HK-2 (cell line): Measurements from ENCODE around the gene CBX2.

Source experiments
- DNase-seq: peaks from one replicate; pipeline ENCODE4 v3.0.0-alpha.2; 2018; ENCODE audit not compliant: unreplicated experiment

CBX2 gene

GRCh38 chr17:79829004-79829403 is 51.1 kb downstream of the CBX2 start:
- DNase-seq, result no peak

- DNase-seq, result no peak
Observed at GRCh38 chr17:79829457-79829856, 51.5 kb downstream of the CBX2 start.

DNA sequence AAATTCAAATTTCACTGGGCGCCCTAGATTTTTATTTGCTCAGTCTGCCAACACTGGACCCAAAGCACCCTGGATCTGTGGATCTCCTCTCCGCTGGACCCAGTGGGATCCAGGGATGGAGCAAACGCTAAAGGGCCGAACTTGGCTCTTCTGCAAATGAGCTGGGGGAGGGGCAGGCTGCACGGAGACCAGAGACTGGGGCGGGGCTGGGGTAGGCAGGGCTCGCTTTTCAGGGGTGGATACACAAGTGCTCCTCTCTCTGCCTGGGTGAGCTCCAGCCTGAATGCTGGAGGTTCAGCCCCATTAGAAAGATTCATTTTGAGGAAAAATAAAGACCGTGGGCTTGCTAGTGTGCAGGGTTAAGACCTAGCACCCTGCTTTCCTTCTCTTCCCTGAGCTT is 52.4 kb downstream of the CBX2 start:
- no peak for DNase-seq

- no peak for DNase-seq
Observed at GRCh38 chr17:79830763-79831264, 52.9 kb downstream of the CBX2 start.

DNA sequence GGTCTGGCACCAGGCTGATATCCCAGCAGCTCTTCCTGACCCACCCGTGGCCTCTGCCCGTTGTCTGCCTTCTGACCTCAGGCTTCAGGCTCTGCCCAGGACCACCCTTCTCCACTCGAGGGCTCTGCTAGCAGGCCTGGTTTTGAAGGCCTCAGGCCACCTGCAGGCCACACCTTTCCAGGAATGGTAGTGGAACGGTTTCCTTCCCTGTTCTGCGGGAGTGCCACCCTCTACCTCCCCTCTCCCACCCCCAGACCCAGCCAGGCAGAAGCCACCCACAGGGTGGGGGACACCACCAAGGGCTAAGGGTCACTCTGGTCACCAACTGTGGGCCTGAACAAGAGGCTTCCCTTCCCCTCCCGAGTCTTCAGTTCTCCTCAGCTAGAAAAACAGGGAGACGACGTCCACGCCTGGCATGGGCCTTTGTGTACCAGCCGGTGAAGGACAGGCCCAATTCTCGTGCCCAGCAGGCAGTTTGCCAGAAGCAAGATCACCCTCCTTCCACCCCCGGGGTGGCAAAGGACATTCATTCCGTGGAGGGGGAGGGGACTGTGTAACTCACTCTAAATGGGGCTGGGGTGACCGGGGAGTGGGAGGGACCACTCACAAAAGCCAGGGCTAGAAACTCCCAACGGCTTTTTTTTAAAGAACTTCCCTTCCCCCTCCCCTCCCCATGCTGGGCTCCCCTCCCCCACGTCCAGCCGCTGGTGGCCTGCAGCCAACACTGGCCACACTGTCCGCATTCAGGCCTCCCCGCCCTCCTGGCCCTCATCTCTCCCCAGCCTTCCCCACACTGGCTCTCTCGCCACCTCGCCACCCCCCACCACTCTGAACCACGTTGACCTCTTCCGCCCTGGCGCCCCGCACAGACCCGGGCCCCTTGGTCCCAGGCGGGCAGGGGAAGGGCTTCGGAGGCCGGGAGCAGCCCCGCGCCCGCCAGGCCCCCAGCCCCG is 53.6 kb downstream of the CBX2 start:
- peak; percentile 78 for DNase-seq

GRCh38 chr17:79832218-79833109 is 54.5 kb downstream of the CBX2 start:
- peak; percentile 82 for DNase-seq

- DNase-seq, result no peak
Observed at GRCh38 chr17:79833110-79833450, 55.1 kb downstream of the CBX2 start.

DNA sequence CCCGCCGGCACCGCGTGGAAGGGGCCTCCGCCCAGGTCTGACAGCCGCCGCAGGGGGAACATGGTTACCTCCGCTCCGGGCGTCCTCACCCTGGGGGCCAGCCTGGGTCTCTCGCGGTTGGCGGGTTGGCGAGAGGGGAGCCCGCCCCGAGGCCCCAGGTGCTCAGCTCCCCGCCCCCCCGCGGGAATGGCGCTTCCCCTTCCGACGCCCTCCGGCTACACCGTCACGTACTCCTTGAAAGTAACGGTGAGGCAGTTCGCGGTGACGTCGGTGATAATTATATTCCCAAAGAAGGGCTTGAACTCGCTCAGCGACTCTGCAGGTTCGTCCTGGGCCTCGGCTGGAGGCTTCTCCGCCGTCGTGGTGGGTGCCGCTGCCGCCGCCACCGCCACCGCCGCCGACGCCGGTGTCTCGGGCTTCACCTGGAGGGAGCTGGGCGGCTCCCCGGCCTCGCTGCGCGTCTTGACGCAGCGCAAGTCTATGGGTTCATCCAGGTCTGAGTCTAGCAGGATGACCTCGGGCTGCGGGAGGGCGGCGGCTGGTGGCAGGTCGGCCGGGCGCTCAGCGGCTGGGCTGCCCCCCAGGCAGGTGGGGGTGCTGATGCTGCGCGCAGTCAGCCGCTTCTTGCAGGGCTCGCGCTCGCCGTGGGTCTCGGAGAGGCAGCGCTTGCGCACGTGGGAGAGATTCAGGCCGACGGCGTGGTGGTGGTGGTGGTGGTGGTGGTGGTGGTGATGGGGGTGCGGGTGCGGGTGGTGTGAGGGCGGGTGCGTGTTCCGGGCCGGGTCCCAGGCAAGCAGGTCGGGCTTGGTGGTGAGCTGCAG is 56.0 kb downstream of the CBX2 start:
- DNase-seq, result no peak

DNA sequence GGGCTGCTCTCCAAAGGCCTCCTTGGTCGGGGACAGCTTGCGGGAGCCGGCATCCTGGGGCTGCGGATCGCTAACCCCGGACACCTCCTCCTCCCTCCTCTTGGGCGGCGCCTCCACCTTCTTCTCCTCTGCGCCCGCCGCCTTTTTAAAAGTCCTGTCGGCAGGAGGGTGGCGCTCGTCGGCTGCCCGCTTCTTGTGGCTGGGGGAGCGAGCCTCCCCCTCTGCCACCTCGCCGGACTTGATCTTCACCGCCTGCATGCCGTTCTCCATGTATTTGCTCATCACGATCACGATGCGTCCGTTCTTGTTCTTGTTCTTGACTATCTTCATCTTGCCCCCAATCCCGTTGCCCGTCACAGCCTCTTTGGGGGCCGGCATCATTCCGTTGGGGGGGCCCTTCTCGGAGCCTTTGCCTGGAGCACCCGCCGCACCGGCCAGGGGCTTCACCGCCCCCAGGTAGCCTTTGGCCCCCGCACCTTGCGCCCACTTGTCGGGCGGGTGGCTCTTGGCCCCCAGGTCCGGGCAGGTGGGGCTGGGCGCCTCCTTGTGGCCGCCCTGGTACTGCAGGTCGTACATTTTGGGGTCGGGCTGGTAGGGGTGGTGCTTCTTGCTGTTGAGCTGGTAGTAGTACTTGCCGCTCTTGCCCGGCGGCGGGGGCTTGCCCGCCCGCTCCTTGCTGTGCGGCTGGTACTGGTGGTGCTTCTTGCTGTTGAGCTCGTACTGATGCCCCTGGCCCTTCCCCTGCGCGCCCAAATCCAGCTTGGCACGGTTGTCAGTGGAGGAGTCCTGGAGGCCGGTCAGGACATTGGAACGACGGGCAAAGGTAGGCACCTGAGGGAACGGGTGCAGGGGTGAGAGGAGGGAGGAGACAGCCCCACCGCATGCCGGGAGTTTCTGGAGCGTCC is 56.9 kb downstream of the CBX2 start:
- DNase-seq, result no peak

GRCh38 chr17:79835470-79835899 is 57.5 kb downstream of the CBX2 start:
- DNase-seq, result no peak

- no peak for DNase-seq
Observed at GRCh38 chr17:79835953-79836509, 58.1 kb downstream of the CBX2 start.

GRCh38 chr17:79836510-79836971 is 58.6 kb downstream of the CBX2 start:
- DNase-seq, result no peak

- DNase-seq, result no peak
Observed at GRCh38 chr17:79836972-79837887, 59.3 kb downstream of the CBX2 start.
